HepG2 (cell line): ENCODE results near the gene GNG7. TPM values are rescaled to one million over a fixed set of nuclear protein-coding genes. Genes with fewer than 3 reads are reported as not detected.

Experiments
- CC2D1A ChIP-seq: sonication (generic); formaldehyde crosslinking; IDR thresholded peaks from 2 replicates; pipeline ENCODE4 v1.8.1; 2023; ENCODE audit warnings: mild to moderate bottlenecking, missing genetic modification reagents
- ELF4 ChIP-seq: sonication (generic); formaldehyde crosslinking; IDR thresholded peaks from 2 replicates; pipeline ENCODE4 v1.5.0; 2020; ENCODE audit warnings: missing genetic modification reagents, mild to moderate bottlenecking, moderate library complexity, borderline replicate concordance
- JUND ChIP-seq: sonication (generic); formaldehyde crosslinking; IDR thresholded peaks from 2 replicates; pipeline ENCODE4 v1.8.0; 2022; ENCODE audit warnings: mild to moderate bottlenecking, missing genetic modification reagents
- KLF12 ChIP-seq: sonication (generic); formaldehyde crosslinking; IDR thresholded peaks from 2 replicates; pipeline ENCODE4 v1.4.0; 2020; ENCODE audit warnings: missing genetic modification reagents, borderline replicate concordance
- MLLT10 ChIP-seq: sonication (generic); formaldehyde crosslinking; IDR thresholded peaks from 2 replicates; pipeline ENCODE4 v1.4.0; 2020; ENCODE audit warnings: missing genetic modification reagents
- NFE2L2 ChIP-seq: fragments of 150-350 bp; IDR thresholded peaks from 2 replicates; pipeline ENCODE4 v1.6.1; 2014; ENCODE audit warnings: low read length
- NR1H2 ChIP-seq: sonication (generic); formaldehyde crosslinking; IDR thresholded peaks from 2 replicates; pipeline ENCODE4 v1.8.1; 2022; ENCODE audit warnings: low read depth, missing genetic modification reagents, borderline replicate concordance
- PTBP1 ChIP-seq: fragments of 200-400 bp; formaldehyde crosslinking; IDR thresholded peaks from 2 replicates; pipeline ENCODE4 v1.6.1; 2018; ENCODE audit warnings: low read length, low read depth; ENCODE audit not compliant: poor library complexity, severe bottlenecking
- REST ChIP-seq, 2 experiments: IDR thresholded peaks; 2 replicates each; pipeline ENCODE4 v1.6.1; 2011 to 2012; ENCODE audit warnings: low read length in 2 of 2, borderline replicate concordance in 1 of 2, low read depth in 1 of 2, mild to moderate bottlenecking in 1 of 2, moderate library complexity in 1 of 2
- RFX3 ChIP-seq: IDR thresholded peaks from 2 replicates; pipeline ENCODE4 v1.6.1; 2016; ENCODE audit warnings: missing biosample characterization, missing genetic modification reagents
- SIX4 ChIP-seq: sonication (generic); formaldehyde crosslinking; IDR thresholded peaks from 2 replicates; pipeline ENCODE4 v1.4.0; 2020; ENCODE audit warnings: missing genetic modification reagents
- ZBTB14 ChIP-seq: sonication (generic); formaldehyde crosslinking; IDR thresholded peaks from 2 replicates; pipeline ENCODE4 v1.4.0; 2020; ENCODE audit warnings: missing genetic modification reagents
- ZNF546 ChIP-seq: sonication (generic); formaldehyde crosslinking; conservative IDR thresholded peaks from 2 replicates; pipeline ENCODE4 v1.8.1; 2023; ENCODE audit warnings: mild to moderate bottlenecking, missing genetic modification reagents
- ZNF550 ChIP-seq: sonication (generic); formaldehyde crosslinking; IDR thresholded peaks from 2 replicates; pipeline ENCODE4 v1.4.0; 2020; ENCODE audit warnings: mild to moderate bottlenecking, missing genetic modification reagents, borderline replicate concordance
- ZNF563 ChIP-seq: sonication (generic); formaldehyde crosslinking; IDR thresholded peaks from 2 replicates; pipeline ENCODE4 v1.8.0; 2022; ENCODE audit warnings: mild to moderate bottlenecking, moderate library complexity, missing genetic modification reagents
- polyA plus RNA-seq, 8 experiments: library from polyadenylated mRNA; depleted of rRNA in 3 of 8; stranded (reverse) in 7 of 8; unstranded in 1 of 8; fragments of >200 nt; fragmentation: Illumina TruSeq in 4 of 8; extraction: Trizol in 4 of 8; gene quantifications; 2 replicates each; pipeline versions ENCODE4 v1.2.1 to v1.2.3, GENCODE V29; 2011 to 2016; ENCODE audit warnings: low read depth in 4 of 8, missing spikeins in 1 of 8, mixed read lengths in 1 of 8; ENCODE audit not compliant: insufficient read depth in 1 of 8
- total RNA-seq, 5 experiments: library from RNA; depleted of rRNA; stranded (reverse); fragments of >200 nt; fragmentation: Illumina TruSeq; extraction: Trizol; gene quantifications; 2 replicates each; pipeline ENCODE4 v1.2.3, GENCODE V29; 2016; ENCODE audit warnings: low read depth in 1 of 5
- TF ChIP-seq, protein P1 (sequence below): sonication (generic); formaldehyde crosslinking; IDR thresholded peaks from 2 replicates; pipeline ENCODE4 v1.9.0; 2021; ENCODE audit warnings: missing genetic modification reagents, mild to moderate bottlenecking, borderline replicate concordance
- TF ChIP-seq, protein P2 (sequence below): fragments of 450-650 bp; IDR thresholded peaks from 2 replicates; pipeline ENCODE4 v1.6.1; 2017; ENCODE audit warnings: mild to moderate bottlenecking
- TF ChIP-seq, protein P3 (sequence below): IDR thresholded peaks from 2 replicates; pipeline ENCODE4 v1.6.1; 2016

Gene GNG7
- total and polyA plus RNA-seq, 2 of the 13 experiments (the other 11 are each of a cell fraction or from before 2014, with no cell fraction given), result 1.4 to 3.3 TPM

- TF ChIP-seq REST (IDR thresholded peaks at IDR 0.05; ENCODE audit: borderline replicate concordance in 1 of 2, low read depth in 1 of 2, low read length in 2 of 2) (no peak), KLF12 (CRISPR knock-in tag) (no peak), CC2D1A (no peak), ZNF550 (no peak), ZBTB14 (CRISPR knock-in tag) (no peak), RFX3 (no peak), ELF4 (CRISPR knock-in tag) (no peak), PTBP1 (no peak), JUND (CRISPR knock-in tag) (no peak), SIX4 (CRISPR knock-in tag) (no peak), MLLT10 (CRISPR knock-in tag) (no peak), NR1H2 (no peak), ZNF563 (CRISPR knock-in tag) (no peak), ZNF546 (CRISPR knock-in tag) (no peak), NFE2L2 (no peak)
- TF ChIP-seq, protein P1, sequence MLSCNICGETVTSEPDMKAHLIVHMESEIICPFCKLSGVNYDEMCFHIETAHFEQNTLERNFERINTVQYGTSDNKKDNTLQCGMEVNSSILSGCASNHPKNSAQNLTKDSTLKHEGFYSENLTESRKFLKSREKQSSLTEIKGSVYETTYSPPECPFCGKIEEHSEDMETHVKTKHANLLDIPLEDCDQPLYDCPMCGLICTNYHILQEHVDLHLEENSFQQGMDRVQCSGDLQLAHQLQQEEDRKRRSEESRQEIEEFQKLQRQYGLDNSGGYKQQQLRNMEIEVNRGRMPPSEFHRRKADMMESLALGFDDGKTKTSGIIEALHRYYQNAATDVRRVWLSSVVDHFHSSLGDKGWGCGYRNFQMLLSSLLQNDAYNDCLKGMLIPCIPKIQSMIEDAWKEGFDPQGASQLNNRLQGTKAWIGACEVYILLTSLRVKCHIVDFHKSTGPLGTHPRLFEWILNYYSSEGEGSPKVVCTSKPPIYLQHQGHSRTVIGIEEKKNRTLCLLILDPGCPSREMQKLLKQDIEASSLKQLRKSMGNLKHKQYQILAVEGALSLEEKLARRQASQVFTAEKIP (CRISPR knock-in tag), result no peak
- TF ChIP-seq, protein P2, sequence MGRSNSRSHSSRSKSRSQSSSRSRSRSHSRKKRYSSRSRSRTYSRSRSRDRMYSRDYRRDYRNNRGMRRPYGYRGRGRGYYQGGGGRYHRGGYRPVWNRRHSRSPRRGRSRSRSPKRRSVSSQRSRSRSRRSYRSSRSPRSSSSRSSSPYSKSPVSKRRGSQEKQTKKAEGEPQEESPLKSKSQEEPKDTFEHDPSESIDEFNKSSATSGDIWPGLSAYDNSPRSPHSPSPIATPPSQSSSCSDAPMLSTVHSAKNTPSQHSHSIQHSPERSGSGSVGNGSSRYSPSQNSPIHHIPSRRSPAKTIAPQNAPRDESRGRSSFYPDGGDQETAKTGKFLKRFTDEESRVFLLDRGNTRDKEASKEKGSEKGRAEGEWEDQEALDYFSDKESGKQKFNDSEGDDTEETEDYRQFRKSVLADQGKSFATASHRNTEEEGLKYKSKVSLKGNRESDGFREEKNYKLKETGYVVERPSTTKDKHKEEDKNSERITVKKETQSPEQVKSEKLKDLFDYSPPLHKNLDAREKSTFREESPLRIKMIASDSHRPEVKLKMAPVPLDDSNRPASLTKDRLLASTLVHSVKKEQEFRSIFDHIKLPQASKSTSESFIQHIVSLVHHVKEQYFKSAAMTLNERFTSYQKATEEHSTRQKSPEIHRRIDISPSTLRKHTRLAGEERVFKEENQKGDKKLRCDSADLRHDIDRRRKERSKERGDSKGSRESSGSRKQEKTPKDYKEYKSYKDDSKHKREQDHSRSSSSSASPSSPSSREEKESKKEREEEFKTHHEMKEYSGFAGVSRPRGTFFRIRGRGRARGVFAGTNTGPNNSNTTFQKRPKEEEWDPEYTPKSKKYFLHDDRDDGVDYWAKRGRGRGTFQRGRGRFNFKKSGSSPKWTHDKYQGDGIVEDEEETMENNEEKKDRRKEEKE, result no peak
- TF ChIP-seq, protein P3, sequence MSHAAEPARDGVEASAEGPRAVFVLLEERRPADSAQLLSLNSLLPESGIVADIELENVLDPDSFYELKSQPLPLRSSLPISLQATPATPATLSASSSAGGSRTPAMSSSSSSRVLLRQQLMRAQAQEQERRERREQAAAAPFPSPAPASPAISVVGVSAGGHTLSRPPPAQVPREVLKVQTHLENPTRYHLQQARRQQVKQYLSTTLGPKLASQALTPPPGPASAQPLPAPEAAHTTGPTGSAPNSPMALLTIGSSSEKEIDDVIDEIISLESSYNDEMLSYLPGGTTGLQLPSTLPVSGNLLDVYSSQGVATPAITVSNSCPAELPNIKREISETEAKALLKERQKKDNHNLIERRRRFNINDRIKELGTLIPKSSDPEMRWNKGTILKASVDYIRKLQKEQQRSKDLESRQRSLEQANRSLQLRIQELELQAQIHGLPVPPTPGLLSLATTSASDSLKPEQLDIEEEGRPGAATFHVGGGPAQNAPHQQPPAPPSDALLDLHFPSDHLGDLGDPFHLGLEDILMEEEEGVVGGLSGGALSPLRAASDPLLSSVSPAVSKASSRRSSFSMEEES, result 0 out of 2 replicates have a peak, but pooled peaks have one; percentile 45
Measured at GRCh38 chr19:2524840-2525723, 177.4 kb downstream of the GNG7 start (continued).
